Left ventricle myocardium superior (tissue), 1 donor: ENCODE measurements around the gene DLG2. TPM values are rescaled to one million over a fixed set of nuclear protein-coding genes. Genes with fewer than 3 reads are reported as not detected.

ENCODE experiments used
- ATAC-seq: fragments of 200-7000 bp; cut with Tn5 transposase; one replicate; pipeline ENCODE4 v1.9.1; 2020; ENCODE audit warnings: mild to moderate bottlenecking, moderate library complexity
- DNase-seq: peaks from one replicate; pipeline ENCODE4 v3.0.0-alpha.2; 2020
- intact Hi-C: fragments of 100-400 bp; cut with micrococcal nuclease; formaldehyde crosslinking; loops from one replicate; pipeline ENCODE4 v1.11.0; 2022
- total RNA-seq: library from RNA; stranded (reverse); fragmentation: NEBNext Ultra II Directional; extraction: Animal tissue kit (Norgen Biotek cat#: 25700); gene quantifications from one replicate; pipeline ENCODE4 v1.2.1, GENCODE V29; 2021
- donor health status: DM: no; HTN: yes; CAD: no; lungs with severe emphysema.

DLG2 gene
- total RNA-seq, 1 donor from 2014 or later, result 5.7 TPM

DNA sequence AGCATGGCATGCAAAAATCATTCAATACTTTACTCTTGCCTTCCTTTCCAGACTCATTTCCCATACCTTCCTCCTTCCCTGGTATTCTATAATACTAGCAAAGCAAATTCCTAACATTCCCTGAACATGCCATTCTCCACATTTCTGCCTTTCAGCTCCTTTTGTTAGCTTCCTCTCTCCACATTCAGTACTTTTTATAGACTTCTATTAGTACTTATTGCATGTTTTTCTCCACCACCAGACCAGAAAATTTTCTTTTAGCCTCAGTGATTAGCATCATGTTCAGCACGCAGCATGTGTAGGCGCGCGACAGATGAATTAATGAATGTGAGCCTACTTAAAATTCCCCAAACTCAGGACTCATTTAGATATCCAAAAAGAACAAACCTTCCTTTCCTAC is 935.3 kb downstream of the DLG2 start:
- DNase-seq (no peak), ATAC-seq (no peak)
- intact Hi-C loops, result no loop called here

DNA sequence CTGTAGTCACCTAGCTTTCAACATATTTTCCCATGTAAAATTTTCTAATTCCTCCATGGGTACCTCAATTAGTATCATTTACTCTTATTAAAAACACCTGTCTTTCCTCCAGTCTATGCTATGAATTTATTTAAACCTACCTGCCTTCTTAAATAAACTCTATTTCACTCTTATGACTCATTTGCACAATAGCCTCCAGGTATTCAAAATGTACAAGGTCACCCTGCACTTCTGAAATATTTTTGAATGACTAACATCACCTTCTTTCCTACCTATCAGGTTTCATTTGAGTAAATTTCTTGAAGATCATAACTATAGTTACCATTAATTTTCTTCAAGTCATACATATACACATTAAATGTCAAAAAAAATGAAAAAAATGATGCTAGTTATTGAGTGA is 939.7 kb downstream of the DLG2 start:
- DNase-seq (no peak), ATAC-seq (no peak)
- intact Hi-C loops, result no loop called here

DNA sequence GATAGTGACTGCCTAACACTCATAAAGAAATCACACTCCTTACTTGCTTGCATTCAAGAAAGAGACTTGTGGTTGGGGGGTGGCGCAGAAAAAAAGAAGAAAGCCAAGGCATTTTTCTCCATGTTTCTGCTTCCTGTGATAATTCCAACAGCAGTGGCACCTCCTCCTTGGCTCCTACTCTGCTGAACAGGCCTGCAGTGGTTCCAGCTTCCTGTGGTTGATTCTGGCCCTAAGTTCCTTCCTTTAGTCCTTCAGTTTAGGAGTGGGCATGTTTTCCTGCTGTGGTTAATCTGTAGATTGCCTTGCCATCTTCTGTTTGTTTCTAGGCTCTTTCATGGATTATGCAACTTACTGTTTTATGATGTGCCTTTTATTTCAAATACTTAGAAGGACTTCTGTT is 940.4 kb downstream of the DLG2 start:
- intact Hi-C loops, result no loop called here
- ATAC-seq, result no peak
- no peak for DNase-seq

DNA sequence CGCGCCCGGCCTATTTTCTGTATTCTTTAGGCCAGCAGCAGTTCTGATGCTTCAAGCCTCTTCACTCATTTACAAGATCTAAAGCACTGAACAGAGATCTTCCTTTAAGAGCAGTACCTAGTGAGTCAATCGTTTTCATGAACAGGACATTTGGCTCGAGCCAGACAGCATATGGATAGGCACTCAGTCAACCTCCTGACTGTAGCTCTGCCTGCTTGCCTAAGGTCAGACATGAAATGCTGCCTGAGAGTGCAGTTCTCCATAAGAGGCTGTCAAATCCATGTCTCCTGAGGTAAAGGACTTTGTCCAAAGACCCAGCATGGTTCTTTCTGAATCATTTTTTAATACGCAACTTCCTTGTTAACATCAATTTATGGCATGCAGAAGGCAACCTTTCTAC is 941.2 kb downstream of the DLG2 start:
- DNase-seq (no peak), ATAC-seq (no peak)
- intact Hi-C loops, result no loop called here

DNA sequence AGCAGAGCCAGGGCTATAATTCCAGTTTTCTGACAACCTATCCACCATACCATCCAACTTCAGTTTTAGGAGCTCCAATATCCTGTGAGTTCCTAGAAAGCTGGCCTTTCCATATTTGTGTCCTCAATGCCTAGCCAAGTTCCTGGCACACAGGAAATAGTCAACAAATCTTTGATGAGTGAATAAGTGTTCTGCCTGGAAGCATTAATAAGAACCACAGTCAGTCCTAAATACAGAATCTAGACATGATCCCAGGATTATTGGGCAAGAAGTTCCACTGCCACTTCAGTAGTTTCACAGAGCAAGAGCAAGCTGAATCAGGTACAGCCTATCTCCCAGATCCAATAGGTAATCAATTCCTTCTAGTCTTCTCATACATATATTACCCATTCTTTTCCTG is 942.0 kb downstream of the DLG2 start:
- DNase-seq (no peak), ATAC-seq (no peak)
- intact Hi-C loops, result no loop called here

DNA sequence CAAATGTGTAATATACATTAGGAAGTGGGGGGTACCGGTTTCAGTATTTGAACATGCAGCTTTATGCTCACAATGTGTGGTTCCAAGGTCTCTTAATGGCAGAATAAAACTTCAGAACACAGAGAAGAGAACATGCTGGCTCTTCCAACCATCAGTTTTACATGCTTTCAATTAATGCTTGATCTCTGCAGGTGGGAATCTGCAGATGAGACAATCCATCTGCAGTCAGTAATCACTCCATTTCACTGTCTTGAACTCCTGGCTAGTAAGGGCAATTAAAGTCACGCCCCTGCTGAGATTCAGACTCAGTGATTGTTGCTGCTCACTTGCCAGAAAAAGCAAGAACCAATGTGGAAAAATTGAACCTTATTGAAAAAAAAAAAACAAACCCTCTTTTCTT is 945.7 kb downstream of the DLG2 start:
- intact Hi-C loops, result no loop called here
- no peak for ATAC-seq

DNA sequence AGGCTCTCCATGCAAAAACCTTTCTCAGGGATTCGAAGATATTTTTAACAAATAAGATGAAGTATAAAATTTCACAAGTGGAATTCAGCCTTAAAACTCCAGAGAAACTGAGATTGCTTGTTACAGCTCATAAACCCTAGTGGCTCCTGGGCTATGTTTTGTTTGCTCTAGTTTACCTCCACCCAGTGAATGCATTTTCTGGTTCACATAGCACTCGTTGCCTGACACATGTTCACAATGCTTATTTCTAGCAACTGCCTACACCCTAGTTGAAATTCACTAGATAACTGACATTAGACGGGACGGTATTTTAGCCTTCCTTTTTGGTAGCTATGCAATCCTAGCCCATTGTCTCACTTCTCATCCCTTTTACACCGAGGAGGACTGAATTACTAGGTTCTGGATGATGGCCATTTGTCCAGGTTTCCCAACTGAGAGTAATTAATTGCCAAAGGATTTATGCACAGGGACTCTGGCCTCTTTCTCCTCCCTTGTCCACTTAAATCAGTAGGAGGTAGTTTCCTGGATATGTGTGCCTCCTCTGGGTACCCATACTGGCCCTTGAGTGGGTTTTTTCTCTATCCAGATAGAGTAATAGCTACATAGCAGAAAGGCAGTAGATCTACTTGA is 951.6 kb downstream of the DLG2 start:
- DNase-seq, result no peak
- intact Hi-C loops, result no loop called here
- no peak for ATAC-seq

More for the DNA sequence above, 945.7 kb downstream of the DLG2 start:
- no peak for DNase-seq

DNA sequence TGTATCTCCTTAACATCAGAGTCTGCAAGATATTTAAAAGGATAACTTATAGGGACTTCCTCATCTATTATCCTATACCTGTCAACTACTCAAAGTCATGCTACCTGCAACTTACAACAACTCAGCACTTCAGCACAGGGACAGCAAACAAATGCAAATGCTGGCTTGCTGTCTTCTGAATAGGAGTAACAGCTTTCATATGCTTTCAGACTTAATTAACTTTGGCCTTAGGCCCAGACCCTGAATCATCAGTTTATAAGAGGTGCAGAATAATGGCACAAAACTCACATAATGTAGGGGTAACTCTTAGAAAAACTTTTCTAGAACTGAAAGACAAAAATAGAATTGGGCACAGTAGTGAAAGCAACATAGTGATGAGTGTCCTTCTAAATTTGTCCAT is 953.4 kb downstream of the DLG2 start:
- DNase-seq (no peak), ATAC-seq (no peak)
- intact Hi-C loops, result no loop called here

DNA sequence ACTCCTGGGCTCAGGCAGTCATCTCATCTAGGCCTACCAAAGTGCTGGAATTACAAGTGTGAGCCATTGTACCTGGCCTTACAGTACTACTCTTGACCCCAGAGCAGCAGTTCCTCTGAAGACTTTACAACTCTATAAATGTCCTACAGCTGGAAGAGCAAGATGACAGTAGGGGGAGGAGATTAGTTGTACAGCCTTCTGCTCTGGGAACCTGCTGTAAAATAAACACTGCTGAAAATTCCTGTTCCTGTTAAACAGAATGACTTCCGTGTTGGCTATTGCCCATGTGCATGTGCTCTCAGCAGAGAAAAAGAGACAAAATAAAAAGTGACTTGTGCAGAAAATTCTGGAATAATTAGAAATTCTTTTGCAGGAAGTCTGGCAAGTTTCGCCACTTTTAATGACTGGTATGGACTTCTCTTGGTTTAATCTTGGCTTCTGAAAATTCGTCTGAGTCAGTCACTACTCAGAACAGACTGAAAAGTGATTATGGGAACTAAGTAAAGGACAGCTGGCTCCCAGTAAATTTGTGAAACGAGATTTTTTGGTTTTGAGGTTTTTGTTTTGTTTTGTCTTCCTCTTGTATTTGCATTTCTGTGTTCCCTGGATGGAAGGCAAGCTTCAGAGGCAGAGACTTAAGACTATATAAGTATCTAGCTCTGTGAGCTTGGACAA is 955.7 kb downstream of the DLG2 start:
- no peak for ATAC-seq
- intact Hi-C loops, result no loop called here
- no peak for DNase-seq

DNA sequence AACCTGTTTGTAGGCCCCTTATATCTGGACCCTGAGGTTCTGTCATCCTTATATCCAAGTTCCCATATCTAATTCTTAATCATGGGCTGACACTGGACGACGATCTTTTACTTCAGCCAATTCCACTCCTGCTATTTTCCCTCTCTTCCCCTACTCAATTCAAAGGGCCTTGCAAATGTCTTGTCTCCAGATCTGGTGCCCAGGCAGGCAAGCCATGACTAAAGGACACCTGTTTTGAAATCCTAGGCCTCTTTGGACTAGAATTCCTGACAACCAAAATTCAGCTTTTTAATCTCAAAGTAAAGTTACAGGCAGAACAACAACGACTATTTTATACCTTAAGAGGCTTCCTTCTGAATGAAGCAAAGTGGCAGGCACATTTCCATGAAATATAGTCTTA is 963.4 kb downstream of the DLG2 start:
- no peak for DNase-seq
- intact Hi-C loops, result no loop called here
- ATAC-seq, result no peak

DNA sequence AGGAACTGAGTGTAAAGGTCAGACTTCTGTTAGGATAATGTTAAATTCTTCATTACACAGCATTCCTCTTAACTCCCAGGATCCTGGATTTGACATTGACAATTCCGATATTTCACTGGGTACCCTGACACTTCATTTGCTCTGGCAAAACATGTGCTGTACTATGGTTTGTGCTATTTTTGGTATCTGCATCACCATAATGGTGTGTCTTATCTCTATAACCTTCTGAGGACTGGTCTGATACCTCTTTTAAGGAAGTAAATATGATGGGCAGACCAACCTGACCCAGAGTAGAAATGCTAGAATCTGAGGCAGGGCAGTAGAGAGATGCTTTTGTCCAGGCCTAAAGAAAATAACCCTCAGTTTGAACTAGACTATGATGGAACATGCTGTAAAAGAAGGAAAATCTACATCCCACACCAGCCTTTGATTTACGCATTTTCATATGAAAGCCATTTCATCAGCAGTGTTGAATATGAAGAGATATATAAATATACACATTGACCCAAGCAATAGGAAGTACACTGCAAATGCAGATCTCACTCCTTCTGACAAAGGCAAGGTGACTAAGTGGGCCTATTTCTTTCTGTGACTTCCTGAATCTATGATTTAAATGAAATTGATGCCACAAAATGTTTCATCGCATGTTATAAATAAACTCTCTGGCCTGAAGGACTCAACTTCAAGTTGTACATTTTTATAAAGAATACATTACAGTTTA is 966.7 kb downstream of the DLG2 start:
- DNase-seq (no peak), ATAC-seq (peak; percentile 48)
- intact Hi-C loops, result no loop called here

DNA sequence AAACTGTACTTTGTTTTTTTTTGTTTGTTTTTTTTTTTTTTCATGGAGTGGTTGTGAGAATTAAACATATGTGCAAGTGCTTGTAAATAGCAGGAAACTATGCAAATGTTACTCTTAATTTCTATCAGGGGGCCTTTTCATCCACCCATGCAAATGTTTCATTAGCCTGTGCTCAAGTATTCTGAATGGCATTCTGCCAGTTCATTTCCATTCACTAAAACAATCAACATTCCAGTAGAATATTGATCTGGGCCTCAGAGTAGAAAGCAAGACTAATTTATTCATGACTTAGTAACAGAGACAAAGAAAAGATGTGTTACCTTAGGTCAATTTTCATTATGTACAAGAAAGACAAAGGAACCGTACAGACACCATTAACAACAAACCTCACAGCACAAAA is 971.4 kb downstream of the DLG2 start:
- no peak for DNase-seq
- intact Hi-C loops, result no loop called here
- ATAC-seq, result no peak

DNA sequence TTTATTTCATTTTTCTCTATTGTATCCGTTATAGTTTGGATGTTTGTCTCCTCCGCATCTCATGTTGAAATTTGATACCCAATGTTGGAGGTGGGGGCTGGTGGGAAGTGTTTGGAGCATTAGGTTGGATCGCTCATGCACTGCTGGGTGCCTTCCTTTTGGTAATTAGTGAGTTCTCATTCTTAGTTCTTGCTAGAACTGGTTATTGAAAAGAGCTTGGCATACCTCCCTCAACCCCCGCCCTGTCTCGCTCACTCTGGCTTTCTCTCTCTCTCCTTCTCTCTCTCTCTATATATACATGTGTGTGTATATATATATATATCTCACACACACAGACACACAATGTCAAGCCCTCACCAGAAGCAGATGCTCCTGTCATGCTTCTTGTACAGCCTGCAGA is 978.7 kb downstream of the DLG2 start:
- DNase-seq (no peak), ATAC-seq (no peak)
- intact Hi-C loops, result no loop called here

DNA sequence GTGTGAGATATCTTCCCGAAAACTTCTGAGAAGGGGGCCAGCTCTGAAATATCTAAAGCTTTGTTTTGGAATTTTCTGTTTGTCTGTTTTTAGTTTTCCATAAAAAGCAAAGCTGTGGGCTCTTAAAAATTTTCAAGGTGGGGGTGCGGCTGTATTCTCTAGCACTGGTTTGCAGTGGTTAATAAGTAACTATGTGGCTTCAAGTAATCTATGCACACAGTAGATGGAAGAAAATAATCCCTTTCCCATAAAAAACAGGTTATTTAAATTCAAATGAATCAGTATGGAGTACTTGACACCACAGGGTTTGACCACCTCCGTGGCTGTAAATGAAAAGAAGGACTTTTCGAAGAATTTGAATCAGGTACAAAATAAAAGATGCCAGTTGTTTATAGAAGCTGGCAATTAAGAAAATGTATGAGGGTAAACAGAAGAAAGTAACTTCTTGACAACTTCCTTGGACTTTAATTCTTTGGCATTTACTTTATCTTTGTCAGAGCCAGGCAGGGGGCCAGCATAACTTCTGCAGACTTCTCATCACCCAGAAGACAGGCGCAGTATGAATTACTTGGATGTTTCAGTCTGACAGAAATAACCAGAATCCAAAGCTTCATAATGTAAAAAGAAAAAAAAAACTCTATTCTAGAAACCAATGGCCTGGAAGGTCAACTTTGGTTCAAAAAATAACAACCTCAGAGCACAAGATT is 981.0 kb downstream of the DLG2 start:
- DNase-seq, result no peak
- no peak for ATAC-seq
- intact Hi-C loops, result no loop called here

DNA sequence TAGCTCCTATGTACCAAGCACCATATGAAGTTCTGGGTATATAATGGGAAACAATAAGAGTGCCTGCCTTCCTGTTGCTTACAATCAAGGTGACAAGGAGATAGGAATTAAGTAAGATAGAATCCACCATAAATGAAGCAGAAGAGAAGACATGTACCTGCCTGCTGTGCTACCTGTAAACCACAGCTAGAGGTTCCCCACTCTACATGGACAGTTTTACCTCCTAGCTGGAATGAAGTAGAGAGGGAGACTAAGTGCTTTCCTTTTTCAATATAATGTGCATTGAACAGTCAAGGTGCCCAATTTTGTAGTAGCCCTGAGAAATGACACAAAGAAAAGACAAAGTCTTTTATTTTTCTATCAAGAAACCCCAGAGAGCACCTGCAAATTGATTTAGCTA is 984.6 kb downstream of the DLG2 start:
- no peak for DNase-seq
- intact Hi-C loops, result no loop called here
- ATAC-seq, result no peak

DNA sequence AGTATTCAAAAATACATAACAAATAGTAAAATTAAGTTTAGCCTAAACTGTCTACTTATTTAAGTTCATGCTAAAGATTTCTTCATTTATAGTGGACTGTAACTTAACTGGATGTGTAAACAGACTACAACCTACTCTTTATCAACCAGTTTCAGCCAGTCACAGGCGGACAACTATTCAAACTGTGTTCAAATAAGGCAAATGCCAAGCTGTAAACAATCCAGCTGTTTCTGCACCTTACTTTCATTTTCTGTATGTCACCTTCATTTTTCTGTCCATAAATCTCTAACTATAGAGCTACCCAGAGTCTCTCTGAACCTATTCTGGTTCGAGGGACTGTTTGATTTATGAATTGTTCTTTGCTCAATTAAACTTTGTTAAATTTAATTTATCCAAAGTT is 992.8 kb downstream of the DLG2 start:
- ATAC-seq (no peak), DNase-seq (no peak)
- intact Hi-C loops, result no loop called here

DNA sequence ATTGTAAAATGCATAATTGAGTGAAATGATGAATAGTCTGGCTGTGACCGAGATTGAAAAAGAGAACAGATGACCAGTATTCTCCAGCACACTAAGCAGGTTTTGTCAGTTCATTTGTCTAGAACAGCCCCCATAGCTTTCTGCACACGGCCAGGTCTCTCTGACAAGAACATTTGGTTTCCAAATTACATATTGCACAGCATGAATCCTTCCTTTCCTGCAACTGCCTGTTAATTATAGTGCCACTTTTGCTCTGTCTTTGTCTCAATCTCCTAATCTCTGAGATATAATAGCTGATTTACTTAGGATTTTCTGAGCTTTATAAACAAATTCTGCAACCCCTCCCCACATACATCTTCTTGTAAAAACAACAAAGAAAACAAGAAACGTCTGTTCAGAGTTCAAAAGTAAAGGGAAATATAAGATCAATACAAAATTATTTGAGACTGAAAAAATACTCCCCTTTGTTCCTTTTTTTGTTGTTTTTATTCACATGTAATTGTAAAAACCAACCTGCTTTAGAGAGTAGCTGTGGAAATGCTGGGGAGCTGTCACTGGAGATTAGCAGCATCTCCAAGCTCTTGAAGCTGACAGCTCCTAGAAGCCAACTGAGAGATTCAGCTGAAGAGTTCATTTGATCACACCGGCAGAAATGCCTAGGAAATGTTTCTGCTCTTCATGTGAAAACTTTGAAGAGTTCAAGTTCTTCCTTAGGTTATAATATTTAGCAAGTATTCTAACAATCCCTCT is 998.1 kb downstream of the DLG2 start:
- no peak for DNase-seq
- intact Hi-C loops, result no loop called here
- ATAC-seq, result no peak

DNA sequence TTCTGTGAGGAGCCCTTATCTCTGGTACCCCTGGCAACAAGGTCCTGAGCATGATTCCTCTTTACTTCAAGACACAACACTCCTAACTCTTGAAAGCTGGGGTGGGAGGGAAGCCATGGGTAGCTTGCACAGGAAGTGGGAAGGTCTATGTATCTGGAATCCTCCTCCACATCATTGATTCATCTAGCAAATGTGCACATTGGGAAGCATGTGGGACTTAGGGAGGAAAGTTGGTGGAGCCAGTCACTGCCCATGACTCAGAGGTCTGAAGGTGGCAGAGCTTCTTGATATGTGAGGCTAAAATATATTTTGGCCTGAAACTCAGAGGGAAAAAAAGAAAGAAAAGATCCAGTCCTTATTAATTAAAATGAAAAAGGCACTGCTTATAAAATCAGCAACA is 1000.9 kb downstream of the DLG2 start:
- intact Hi-C loops, result no loop called here
- ATAC-seq (no peak), DNase-seq (no peak)

DNA sequence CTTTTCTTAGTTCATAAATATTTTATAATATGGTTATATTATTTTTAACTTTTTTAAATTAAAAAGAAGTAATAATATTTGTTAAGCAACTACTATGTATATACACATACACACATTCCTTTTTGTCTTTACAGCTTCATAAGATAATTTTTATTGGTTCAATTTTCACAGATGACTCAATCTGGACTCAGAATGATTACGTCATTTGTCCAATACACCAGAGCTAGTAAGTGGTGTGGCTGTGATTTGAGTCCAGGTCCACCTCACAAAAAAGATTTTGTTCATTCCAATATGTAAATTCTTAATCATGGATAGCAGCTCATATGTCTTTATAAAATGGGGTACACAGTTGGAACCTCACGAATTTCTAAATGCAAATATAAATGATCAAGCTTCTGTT is 1014.5 kb downstream of the DLG2 start:
- intact Hi-C loops, result no loop called here

DNA sequence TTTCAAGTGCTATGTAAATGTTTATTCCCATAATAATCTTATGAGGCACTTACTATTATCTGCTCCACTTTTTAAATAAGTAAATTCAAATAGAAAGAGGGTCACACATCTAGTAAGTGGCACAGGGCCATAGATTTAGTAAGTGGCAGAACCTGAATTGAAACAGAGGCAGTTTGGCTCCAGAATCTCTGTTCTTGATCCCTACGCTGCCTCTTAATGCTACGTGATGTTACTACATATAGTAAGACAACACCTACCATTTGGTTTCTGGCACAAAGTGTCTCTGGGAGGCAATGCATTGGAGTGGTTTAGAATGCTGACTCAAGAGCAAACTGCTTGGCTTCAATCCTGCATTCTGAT is 1018.3 kb downstream of the DLG2 start:
- no peak for DNase-seq
- intact Hi-C loops, result no loop called here
- ATAC-seq, result peak; percentile 91

More for the DNA sequence above, 1014.5 kb downstream of the DLG2 start:
- DNase-seq (no peak), ATAC-seq (no peak)
